DMS153 (cell line): Measurements from ENCODE around the gene INTU.

Experiments
- DNase-seq: peaks from one replicate; lab custom pipeline; 2025; lab: John Stamatoyannopoulos, UW

INTU gene

DNA sequence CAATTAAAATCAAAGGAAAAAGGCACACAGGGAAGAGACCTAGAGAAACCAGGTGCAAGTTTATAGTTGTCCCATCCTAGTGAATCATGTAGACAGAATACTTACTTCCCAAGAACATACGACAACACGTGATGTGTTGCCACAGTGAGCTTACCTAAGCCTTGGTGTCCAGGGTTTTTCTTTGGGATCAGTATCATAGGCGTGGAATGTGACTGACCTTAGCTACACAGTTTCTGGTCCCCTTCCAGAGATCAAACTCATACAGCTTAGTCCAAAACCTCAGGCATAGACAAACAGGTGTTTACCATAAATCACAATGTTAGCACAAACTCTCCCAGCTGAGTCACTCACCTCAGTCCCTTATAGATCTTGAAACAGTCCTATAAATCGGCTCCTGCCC is 115.1 kb downstream of the INTU start:
- no peak for DNase-seq

DNA sequence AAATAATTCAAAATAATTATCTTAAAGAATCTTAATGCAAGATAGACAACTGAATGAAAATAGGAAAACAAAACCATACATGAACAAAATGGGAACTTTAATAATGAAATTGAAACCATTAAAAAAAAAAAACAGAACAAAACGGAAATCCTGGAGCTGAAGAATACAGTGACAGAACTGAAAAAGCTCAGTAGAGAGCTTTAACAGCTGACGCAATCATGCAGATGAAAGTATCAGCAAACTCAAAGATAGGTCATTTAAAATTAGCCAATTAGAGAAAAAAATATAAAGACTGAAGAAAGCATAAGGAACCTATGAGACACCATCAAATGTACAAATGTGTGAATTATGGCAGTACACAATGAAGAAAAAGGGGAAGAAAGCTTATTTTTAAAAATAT is 116.2 kb downstream of the INTU start:
- DNase-seq = no peak

GRCh38 chr4:127756906-127757305 is 124.1 kb downstream of the INTU start:
- DNase-seq = no peak

DNA sequence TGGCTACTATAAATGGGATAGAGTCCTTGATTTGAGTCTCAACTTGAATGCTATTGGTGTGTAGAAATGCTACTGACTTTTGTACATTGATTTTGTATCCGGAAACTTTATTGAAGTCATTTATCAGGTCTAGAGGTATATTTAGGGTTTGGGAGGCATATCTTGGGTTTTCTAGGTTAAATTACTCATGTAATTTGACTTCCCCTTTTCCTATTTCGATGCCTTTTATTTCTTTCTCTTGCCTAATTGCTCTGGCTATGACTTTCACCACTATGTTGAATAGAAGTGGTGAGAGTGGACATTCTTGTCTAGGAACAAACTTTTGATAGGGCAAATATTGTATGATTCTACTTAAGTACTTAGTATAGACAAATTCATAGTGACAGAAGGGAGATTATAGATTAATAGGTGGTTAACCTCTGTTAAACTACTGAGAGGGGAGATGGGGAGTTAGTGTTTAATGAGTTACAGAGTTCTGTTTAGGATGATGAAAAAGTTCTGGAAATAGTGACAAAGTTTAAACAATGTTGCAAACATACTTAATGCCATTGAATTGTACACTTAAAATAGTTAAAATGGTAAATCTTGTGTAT is 126.6 kb downstream of the INTU start:
- DNase-seq = no peak

- no peak for DNase-seq
Measured at GRCh38 chr4:127759893-127760292, 127.1 kb downstream of the INTU start.

DNA sequence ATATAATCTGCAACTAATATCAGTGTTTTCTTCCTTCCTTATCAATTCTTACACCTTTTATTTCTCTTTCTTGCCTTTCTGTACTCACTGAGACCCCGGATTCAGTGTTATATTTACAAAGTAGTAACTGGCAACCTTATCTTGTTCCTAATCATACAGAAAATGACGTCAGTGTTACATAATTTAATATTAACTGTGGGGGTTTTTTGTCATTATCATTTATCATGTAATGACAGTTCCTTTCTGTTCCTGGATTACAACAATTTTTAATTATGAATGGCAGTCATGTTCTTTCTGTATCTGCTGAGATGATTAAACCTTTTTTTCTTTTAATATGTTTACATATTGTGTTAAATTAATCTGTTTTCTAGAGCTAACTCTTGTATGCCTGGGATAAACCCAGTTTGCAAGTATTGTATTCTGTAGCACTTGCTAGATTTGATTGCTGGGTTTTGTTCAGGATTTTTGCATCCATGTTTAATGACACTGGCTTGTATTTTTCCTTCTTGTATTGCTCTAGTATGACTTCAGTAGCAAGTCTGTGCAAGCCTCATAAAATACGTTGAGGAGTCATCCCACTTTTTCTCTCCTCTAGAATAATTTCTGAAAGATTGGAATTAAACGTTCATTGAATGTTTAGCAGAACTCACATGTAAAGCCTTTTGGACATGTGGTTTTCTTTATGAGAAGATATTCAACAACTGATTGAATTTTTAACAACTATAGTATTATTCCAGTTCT is 138.9 kb downstream of the INTU start:
- no peak for DNase-seq

GRCh38 chr4:127772769-127773671 is 140.3 kb downstream of the INTU start:
- no peak for DNase-seq

GRCh38 chr4:127775843-127776242 is 143.1 kb downstream of the INTU start:
- DNase-seq = no peak
